Measurements from ENCODE around the gene SFMBT1.

DNA sequence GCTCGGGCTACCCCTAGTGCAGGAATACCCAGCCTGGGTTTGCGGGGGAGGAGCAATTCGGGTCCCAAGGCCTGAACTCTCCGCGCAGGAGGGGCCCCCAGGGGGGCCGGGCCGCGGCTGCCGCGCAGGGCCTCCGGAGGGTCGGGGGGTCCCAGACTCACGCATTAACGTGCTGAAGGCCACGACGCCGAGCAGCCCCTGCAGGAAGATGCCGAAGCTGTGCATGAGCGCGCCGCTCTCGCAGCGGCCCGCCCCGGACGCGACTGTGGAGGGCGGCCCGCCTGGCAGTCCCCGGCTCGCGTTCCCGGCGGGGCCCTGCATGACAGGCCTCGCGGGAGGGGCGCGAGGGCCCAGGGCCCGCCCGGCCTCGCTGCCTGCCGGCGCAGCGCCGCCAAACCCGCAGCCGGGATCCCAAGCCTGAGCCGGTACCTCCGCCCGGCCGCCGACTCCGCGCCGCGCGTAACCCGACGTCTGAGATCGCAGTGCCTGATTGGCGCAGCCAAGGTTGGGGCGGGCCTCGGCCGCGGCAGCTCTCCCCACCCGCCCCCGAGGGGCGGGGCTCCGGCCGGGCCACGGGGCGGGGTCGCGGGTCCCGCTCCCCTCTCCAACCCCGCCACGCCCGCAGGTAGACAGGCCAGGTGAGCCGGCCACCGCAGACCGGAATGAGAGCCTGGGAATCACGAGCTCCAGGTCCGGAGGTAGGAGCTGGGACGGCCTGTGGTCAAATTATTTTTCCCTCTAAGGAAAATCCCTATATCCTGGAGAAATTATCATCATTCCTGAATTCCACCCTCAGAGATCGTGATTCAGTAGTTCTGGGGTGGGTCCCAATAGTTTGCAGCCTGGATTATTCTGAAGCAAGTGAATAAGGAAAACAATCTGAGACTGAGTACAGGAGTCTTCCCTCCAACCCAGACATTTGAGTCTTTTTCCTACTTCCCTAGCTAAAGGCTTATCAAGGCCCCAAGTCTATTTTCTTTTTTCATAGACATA, 148.4 kb downstream of the SFMBT1 start, which contains the start of gene STIMATE:
- peak in 1 of 2 donors; percentile 83 for TF ChIP-seq POLR2A (IDR thresholded peaks at IDR 0.05)
- TF ChIP-seq, protein P1, sequence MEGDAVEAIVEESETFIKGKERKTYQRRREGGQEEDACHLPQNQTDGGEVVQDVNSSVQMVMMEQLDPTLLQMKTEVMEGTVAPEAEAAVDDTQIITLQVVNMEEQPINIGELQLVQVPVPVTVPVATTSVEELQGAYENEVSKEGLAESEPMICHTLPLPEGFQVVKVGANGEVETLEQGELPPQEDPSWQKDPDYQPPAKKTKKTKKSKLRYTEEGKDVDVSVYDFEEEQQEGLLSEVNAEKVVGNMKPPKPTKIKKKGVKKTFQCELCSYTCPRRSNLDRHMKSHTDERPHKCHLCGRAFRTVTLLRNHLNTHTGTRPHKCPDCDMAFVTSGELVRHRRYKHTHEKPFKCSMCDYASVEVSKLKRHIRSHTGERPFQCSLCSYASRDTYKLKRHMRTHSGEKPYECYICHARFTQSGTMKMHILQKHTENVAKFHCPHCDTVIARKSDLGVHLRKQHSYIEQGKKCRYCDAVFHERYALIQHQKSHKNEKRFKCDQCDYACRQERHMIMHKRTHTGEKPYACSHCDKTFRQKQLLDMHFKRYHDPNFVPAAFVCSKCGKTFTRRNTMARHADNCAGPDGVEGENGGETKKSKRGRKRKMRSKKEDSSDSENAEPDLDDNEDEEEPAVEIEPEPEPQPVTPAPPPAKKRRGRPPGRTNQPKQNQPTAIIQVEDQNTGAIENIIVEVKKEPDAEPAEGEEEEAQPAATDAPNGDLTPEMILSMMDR (IDR thresholded peaks at IDR 0.05), result no peak

Data from heart left ventricle (tissue), 13 donors.